ENCODE results near the gene E2F3. TPM values are rescaled to one million over a fixed set of nuclear protein-coding genes. Genes with fewer than 3 reads are reported as not detected.

E2F3 gene
- total RNA-seq, 1 experiment from 2014 or later, result 35.7 TPM

DNA sequence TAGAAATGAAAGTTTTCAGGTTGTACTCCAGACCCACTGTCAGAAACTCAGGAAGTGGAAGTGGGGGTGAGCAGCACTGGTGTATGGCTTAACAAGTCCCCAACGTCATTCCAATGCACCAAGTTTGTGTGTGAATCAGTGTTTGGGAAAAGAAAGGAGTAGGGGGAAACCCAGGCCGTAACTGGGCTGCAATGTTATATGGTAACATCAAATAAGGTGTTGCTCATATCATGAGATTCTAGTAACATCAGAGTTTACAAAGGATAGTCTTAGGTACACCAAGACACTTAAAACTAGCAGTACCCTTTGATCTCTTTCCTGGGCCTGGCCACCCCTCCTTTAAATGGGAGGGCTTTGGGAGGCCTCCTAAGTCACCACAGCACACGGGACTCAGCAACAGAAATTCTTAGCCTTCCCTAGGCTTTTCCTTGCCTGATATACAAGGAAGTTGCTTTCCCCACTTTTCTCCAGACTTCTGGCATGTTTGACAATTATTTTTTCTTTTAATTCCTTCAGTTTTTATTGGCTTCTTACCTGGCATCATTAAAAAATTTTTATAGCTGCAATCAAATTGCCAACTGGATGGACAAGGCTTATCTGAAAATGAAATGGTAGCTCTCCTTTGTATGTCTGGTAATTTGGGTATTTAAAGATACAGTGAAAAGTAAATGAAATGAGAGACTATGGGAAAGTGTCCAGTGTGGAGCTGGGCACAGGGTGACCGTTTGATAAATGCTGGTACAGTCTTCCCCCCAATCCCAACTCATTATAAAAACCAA, 15.1 kb downstream of the E2F3 start:
- no peaks in the 10 kb centered on the region for H4K20me1 ChIP-seq (ENCODE audit: control insufficient read depth, insufficient read depth, insufficient read length)
- no CpG with 5 or more reads among the region's 4 CpGs for WGBS (ENCODE audit: extremely low coverage, insufficient read length, low lambda C conversion rate)
- H3K4me1 Mint-ChIP-seq, result peaks cover 44 to 53% of the 10 kb centered on the region in 2 experiments

More for the DNA sequence above, 15.1 kb downstream of the E2F3 start:
- no peak overlapping the region for H3K18ac ChIP-seq (ENCODE audit: insufficient read length, low read depth, low read length)
- no peaks in the 10 kb centered on the region for H3K23me2 ChIP-seq (ENCODE audit: insufficient read length, low read depth, low read length, poor library complexity, severe bottlenecking)
- no peak overlapping the region for H4K5ac ChIP-seq (ENCODE audit: insufficient read length, low read depth, low read length)
- Mint-ChIP-seq H3K4me3 (no peak overlapping the region), H3K27ac (0 out of 7 replicates have a peak overlapping the region, but pooled peaks of 1 of the 3 experiments have one; percentile 34), H3K36me3 (ENCODE audit: insufficient read depth in 1 of 3, low read depth in 3 of 3) (peaks cover 20 to 23% (median 21%) of the 10 kb centered on the region in 3 experiments), H3K27me3 (ENCODE audit: low read depth) (no peaks in the 10 kb centered on the region), H3K9me3 (no peaks in the 10 kb centered on the region)
- no peak overlapping the region for H4K91ac ChIP-seq (ENCODE audit: insufficient read length, low read depth, low read length)
- no peak overlapping the region for H3K4me2 ChIP-seq (ENCODE audit: insufficient read depth, insufficient read length, low read length)
- H2BK5ac ChIP-seq (ENCODE audit: insufficient read length, low read length), result no peak overlapping the region
- no peak overlapping the region for H3K4ac ChIP-seq (ENCODE audit: low read depth, low read length)
- H2AK5ac ChIP-seq (ENCODE audit: insufficient read length, low read length), result no peak overlapping the region
- no peaks in the 10 kb centered on the region for H3K9me3 ChIP-seq (ENCODE audit: control insufficient read depth, low read depth, low read length)
- no peak overlapping the region for H2BK20ac ChIP-seq (ENCODE audit: low read depth, low read length, poor library complexity, severe bottlenecking)
- no peak overlapping the region for H2BK15ac ChIP-seq (ENCODE audit: low read depth, low read length)
- H4K8ac ChIP-seq (replicated peaks; ENCODE audit: insufficient read length, low read depth, low read length), result no peak overlapping the region
- peaks cover 64% of the 10 kb centered on the region for H3K79me2 ChIP-seq (ENCODE audit: insufficient read depth, low read length)
- no peak for DNase-seq
- H3K9ac ChIP-seq (ENCODE audit: extremely low read depth, insufficient read length, low read length), result no peak overlapping the region
- no peak overlapping the region for H2AFZ ChIP-seq (ENCODE audit: low read length)
- no peak overlapping the region for H3K23ac ChIP-seq (ENCODE audit: insufficient read length, low read depth, low read length)
- H3K27ac ChIP-seq (ENCODE audit: insufficient read length, low read depth, low read length), result no peak overlapping the region
- no peak overlapping the region for H3K14ac ChIP-seq (ENCODE audit: insufficient read depth, low read length)
- H2BK12ac ChIP-seq (ENCODE audit: insufficient read length, low read depth, low read length), result no peak overlapping the region
- TF ChIP-seq, protein P1, sequence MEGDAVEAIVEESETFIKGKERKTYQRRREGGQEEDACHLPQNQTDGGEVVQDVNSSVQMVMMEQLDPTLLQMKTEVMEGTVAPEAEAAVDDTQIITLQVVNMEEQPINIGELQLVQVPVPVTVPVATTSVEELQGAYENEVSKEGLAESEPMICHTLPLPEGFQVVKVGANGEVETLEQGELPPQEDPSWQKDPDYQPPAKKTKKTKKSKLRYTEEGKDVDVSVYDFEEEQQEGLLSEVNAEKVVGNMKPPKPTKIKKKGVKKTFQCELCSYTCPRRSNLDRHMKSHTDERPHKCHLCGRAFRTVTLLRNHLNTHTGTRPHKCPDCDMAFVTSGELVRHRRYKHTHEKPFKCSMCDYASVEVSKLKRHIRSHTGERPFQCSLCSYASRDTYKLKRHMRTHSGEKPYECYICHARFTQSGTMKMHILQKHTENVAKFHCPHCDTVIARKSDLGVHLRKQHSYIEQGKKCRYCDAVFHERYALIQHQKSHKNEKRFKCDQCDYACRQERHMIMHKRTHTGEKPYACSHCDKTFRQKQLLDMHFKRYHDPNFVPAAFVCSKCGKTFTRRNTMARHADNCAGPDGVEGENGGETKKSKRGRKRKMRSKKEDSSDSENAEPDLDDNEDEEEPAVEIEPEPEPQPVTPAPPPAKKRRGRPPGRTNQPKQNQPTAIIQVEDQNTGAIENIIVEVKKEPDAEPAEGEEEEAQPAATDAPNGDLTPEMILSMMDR (conservative IDR thresholded peaks at IDR 0.05), result no peak
- no peak overlapping the region for H2BK120ac ChIP-seq (ENCODE audit: low read depth, low read length, poor library complexity, severe bottlenecking)
- peaks cover 8% of the 10 kb centered on the region for H3K79me1 ChIP-seq (ENCODE audit: insufficient read depth, low read depth, low read length, poor library complexity, severe bottlenecking)
- H3K27me3 ChIP-seq (ENCODE audit: insufficient read depth, low read length), result no peaks in the 10 kb centered on the region
- no peak overlapping the region for H3K56ac ChIP-seq (ENCODE audit: insufficient read length, low read depth, low read length)
- H3K4me1 ChIP-seq (ENCODE audit: insufficient read depth, low read length), result peaks cover 8% of the 10 kb centered on the region
- no peak overlapping the region for H3T11ph ChIP-seq (ENCODE audit: low read length)

Measured in H9 (cell line).